NCI-H774 (cell line): ENCODE results near the gene SMPD4.
"Not testable (repeated sequence)": the region's sequence is repeated elsewhere in the genome, so short reads cannot be mapped to it uniquely, and the experiment has no call there.

Experiments used
- DNase-seq: peaks from one replicate; lab custom pipeline; 2025; lab: John Stamatoyannopoulos, UW

The SMPD4 gene

GRCh38 chr2:130159376-130159775, 22.0 kb downstream of the SMPD4 start:
- not testable (repeated sequence) for DNase-seq

GRCh38 chr2:130158631-130159030, 22.8 kb downstream of the SMPD4 start:
- DNase-seq, result no peak

- not testable (repeated sequence) for DNase-seq
Measured at GRCh38 chr2:130157825-130158514, 23.4 kb downstream of the SMPD4 start.

GRCh38 chr2:130157354-130157753, 24.0 kb downstream of the SMPD4 start:
- not testable (repeated sequence) for DNase-seq

GRCh38 chr2:130156624-130157004, 24.8 kb downstream of the SMPD4 start:
- no peak for DNase-seq

GRCh38 chr2:130155956-130156623, 25.3 kb downstream of the SMPD4 start:
- peak; percentile 23 for DNase-seq

- no peak for DNase-seq
Measured at GRCh38 chr2:130154773-130155765, 26.3 kb downstream of the SMPD4 start.

- DNase-seq, result not testable (repeated sequence)
Measured at GRCh38 chr2:130154423-130154770, 27.0 kb downstream of the SMPD4 start.

GRCh38 chr2:130153721-130154422, 27.5 kb downstream of the SMPD4 start:
- not testable (repeated sequence) for DNase-seq

GRCh38 chr2:130152816-130153595, 28.4 kb downstream of the SMPD4 start:
- DNase-seq, result no peak

- DNase-seq, result not testable (repeated sequence)
Measured at GRCh38 chr2:130152136-130152815, 29.1 kb downstream of the SMPD4 start.

GRCh38 chr2:130151145-130151512, 30.3 kb downstream of the SMPD4 start:
- DNase-seq, result not testable (repeated sequence)

GRCh38 chr2:130150181-130151144, 30.9 kb downstream of the SMPD4 start:
- DNase-seq, result no peak

- not testable (repeated sequence) for DNase-seq
Measured at GRCh38 chr2:130148515-130148914, 32.9 kb downstream of the SMPD4 start.

- peak; percentile 57 for DNase-seq
Measured at GRCh38 chr2:130145006-130145414, 36.4 kb downstream of the SMPD4 start, which contains the start of gene CCDC74B. CCDC74B (minus strand) TSS chr2:130145112; CDS start chr2:130144996, 116 bp downstream.

GRCh38 chr2:130143266-130144039, 37.9 kb downstream of the SMPD4 start:
- not testable (repeated sequence) for DNase-seq

- not testable (repeated sequence) for DNase-seq
Measured at GRCh38 chr2:130142396-130143265, 38.8 kb downstream of the SMPD4 start.
